Heart right ventricle (tissue), 16 donors: ENCODE data around the gene CLDN7. TPM values are rescaled to one million over a fixed set of nuclear protein-coding genes. Genes with fewer than 3 reads are reported as not detected.

ENCODE experiments used
- ATAC-seq, 8 donors: fragments of 200-7000 bp; cut with Tn5 transposase; one replicate each; pipeline ENCODE4 v1.9.1; 2020; ENCODE audit warnings: mild to moderate bottlenecking in 8 of 8, moderate library complexity in 8 of 8, moderate number of reproducible peaks in 1 of 8
- DNase-seq, 2 donors: peaks; one replicate each; pipeline ENCODE4 v3.0.0-alpha.2; 2020
- H3K27ac ChIP-seq, 10 donors: fragments of 200-600 bp; sonication (generic) in 2 of 10; one replicate each; pipeline versions ENCODE4 v1.5.0 to v1.8.0; 2020 to 2022; ENCODE audit warnings: mild to moderate bottlenecking in 3 of 10
- H3K27me3 ChIP-seq, 7 donors: fragments of 200-600 bp; one replicate each; pipeline ENCODE4 v1.8.0; 2021 to 2022; ENCODE audit warnings: mild to moderate bottlenecking in 2 of 7
- H3K36me3 ChIP-seq, 9 donors: fragments of 200-600 bp; sonication (generic) in 1 of 9; one replicate each; pipeline versions ENCODE4 v1.5.0 to v1.8.0; 2020 to 2022; ENCODE audit warnings: mild to moderate bottlenecking in 2 of 9
- H3K4me1 ChIP-seq, 9 donors: fragments of 200-600 bp; sonication (generic) in 1 of 9; one replicate each; pipeline versions ENCODE4 v1.5.0 to v1.8.0; 2020 to 2022; ENCODE audit warnings: mild to moderate bottlenecking in 4 of 9
- H3K4me3 ChIP-seq, 10 donors: fragments of 200-600 bp; sonication (generic) in 2 of 10; one replicate each; pipeline versions ENCODE4 v1.5.0 to v1.8.0; 2020 to 2022; ENCODE audit warnings: mild to moderate bottlenecking in 7 of 10, moderate library complexity in 2 of 10
- H3K9me3 ChIP-seq, 11 donors: fragments of 200-600 bp in 10 of 11; sonication (generic) in 2 of 11; one replicate each; pipeline versions ENCODE4 v1.5.0 to v1.8.0; 2013 to 2022; ENCODE audit warnings: mild to moderate bottlenecking in 2 of 11, control low read depth in 1 of 11, moderate library complexity in 1 of 11
- CTCF ChIP-seq, 9 donors: fragments of 200-600 bp; sonication (generic) in 2 of 9; IDR thresholded peaks; one replicate each; pipeline versions ENCODE4 v1.5.0 to v1.8.0; 2021 to 2022; ENCODE audit warnings: antibody characterized with exemption in 9 of 9, mild to moderate bottlenecking in 5 of 9, moderate library complexity in 1 of 9
- WGBS, 2 donors: extraction: QIAGEN DNeasy Blood & Tissue Kit; methylation state at CpG; one replicate each; pipeline ENCODE4 v1.1.7; 2013; ENCODE audit warnings: inconsistent platforms in 1 of 2; 5-methylcytosine and 5-hydroxymethylcytosine counted together
- intact Hi-C, 10 donors: fragments of 100-400 bp; cut with DNase I; formaldehyde crosslinking; loops; one replicate each; pipeline versions ENCODE4 v1.11.1 to v1.14.2; 2022
- long read RNA-seq, 3 donors: library from polyadenylated mRNA; unstranded; transcript quantifications; one replicate each; pipeline ENCODE4 v2.0.0, GENCODE V29; 2020 to 2021
- polyA plus RNA-seq, 2 donors: library from polyadenylated mRNA; stranded (reverse); fragments of 200-250 nt; gene quantifications; one replicate each; pipeline ENCODE4 v1.2.3, GENCODE V29; 2013
- total RNA-seq, 10 donors: library from RNA; stranded (reverse); fragmentation: NEBNext Ultra II Directional in 3 of 10; extraction: Animal tissue kit (Norgen Biotek cat#: 25700) in 3 of 10; gene quantifications; one replicate each; pipeline versions ENCODE4 v1.2.1 to v1.2.4, GENCODE V29; 2021 to 2023
- donor health status: Arrhythmogenic right ventricular cardiomyopathy.
- donor health status: ischemic (EF 13 %, LVEDD 7.1; RV severe dilation, severe dysfunction).
- donor health status: healthy with polysubstance abuse.
- donor health status: DM: no; HTN: yes; CAD: no.
- donor health status: DM: no; HTN: no; CAD: no.
- donor health status: ischemic (EF 25% LVEDD 6.9; RV normal size, moderate dysfunction).
- donor health status: ischemic (EF 25% LVEDD 5.7; RV mildly dilated, moderate dysfunction).
- donor health status: healthy.
- donor health status: DM: yes; HTN: yes; CAD: no.
- donor health status: Ischemic cardiomyopathy.
- donor health status: ischemic (EF 35%, LVEDD 5.7; RV mildly dilated, moderate dysfunction).
- donor health status: nonischemic (EF 11% LVEDD 7.7; RV severe dilation, severe dysfunction).
- donor health status: DM: yes; HTN: yes; CAD: no.
- donor health status: PGD.
- donor health status: ischemic (EF 29% LVEDD 5.4; RV normal size, mild dysfunction).
- donor health status: nonischemic (EF 23%, LVEDD 6.1; RV moderate dilation, normal function).

Gene CLDN7
- total RNA-seq (1 to 10 TPM in 3 of 10 donors, under 1 TPM in 7; 0.39 to 2.5 (median 0.80) TPM), polyA plus RNA-seq (1 to 10 TPM; 1.3 to 1.6 TPM)
- long read RNA-seq, donor 1, partial matches to known transcripts: 0 of 2 reads
- long read RNA-seq, donor 1, other reads (novel, unspliced or antisense): 0 of 2 reads
- long read RNA-seq, donor 2, partial matches to known transcripts: 0 of 2 reads
- long read RNA-seq, donor 2, other reads (novel, unspliced or antisense): 0 of 2 reads
- long read RNA-seq, donor 3: 0 reads

- H3K27me3 ChIP-seq: peaks cover 14 to 64% (median 51%) of the 10 kb centered on the region in 7 donors
- no peak for TF ChIP-seq CTCF (IDR thresholded peaks at IDR 0.05)
- DNase-seq (no peak), ATAC-seq (peak in 1 of 8 donors; percentile 3)
- peaks cover 0 to 25% (median 15%) of the 10 kb centered on the region in 9 donors for H3K36me3 ChIP-seq
- no peaks in the 10 kb centered on the region for H3K9me3 ChIP-seq
- H3K4me3 ChIP-seq: peak within 1 kb of the TSS; percentile 35 to 61 (median 52)
- peaks cover 7 to 41% (median 29%) of the 10 kb centered on the region in 9 donors for H3K4me1 ChIP-seq
- WGBS, 2 donors: 6% methylated on average over 59 to 64 of the region's 64 CpGs
- intact Hi-C loops: loop anchor here in 1 of 10 donors (5.0 kb wide), 1 partner anchor 45 kb away; the partner anchor contains the start of gene EIF5A
- peak within 1 kb of the TSS in 3 of 10 donors; percentile 19 to 65 (median 22) for H3K27ac ChIP-seq
Observed at GRCh38 chr17:7262192-7262934, at the start of gene CLDN7. TSS of gene CLDN7 (minus strand) at chr17:7262478. CDS start at chr17:7262043, 435 bp downstream.

GRCh38 chr17:7311110-7311705, 48.9 kb upstream of the CLDN7 start:
- Histone ChIP-seq H3K27me3 (no peaks in the 10 kb centered on the region), H3K27ac (no peak overlapping the region), H3K36me3 (peaks cover 0 to 55% (median 44%) of the 10 kb centered on the region in 9 donors), H3K4me3 (no peak overlapping the region), H3K4me1 (peaks cover 12 to 76% (median 59%) of the 10 kb centered on the region in 9 donors), H3K9me3 (no peaks in the 10 kb centered on the region)
- DNase-seq (no peak), ATAC-seq (no peak)
- 76 to 89% methylated on average over 7 of the region's 7 CpGs for WGBS, 2 donors
- no peak for TF ChIP-seq CTCF (IDR thresholded peaks at IDR 0.05)
- intact Hi-C loops: no loop called here

GRCh38 chr17:7309628-7310027, 47.4 kb upstream of the CLDN7 start:
- ATAC-seq (no peak), DNase-seq (no peak)
- peak overlapping the region in 6 of 10 donors; percentile 76 to 98 (median 94) for H3K4me3 ChIP-seq
- H3K4me1 ChIP-seq: peaks cover 12 to 67% (median 52%) of the 10 kb centered on the region in 9 donors
- no peak for TF ChIP-seq CTCF (IDR thresholded peaks at IDR 0.05)
- no peaks in the 10 kb centered on the region for H3K27me3 ChIP-seq
- no peaks in the 10 kb centered on the region for H3K9me3 ChIP-seq
- peak overlapping the region in 7 of 10 donors; percentile 87 to 100 (median 96) for H3K27ac ChIP-seq
- WGBS, 2 donors: 86 to 89% methylated on average over 12 of the region's 12 CpGs
- intact Hi-C loops: loop anchor here in 4 of 10 donors (5.0 to 10.0 kb wide), 5 partner anchors 47 to 265 kb away; partner anchors contain the start of genes CLDN7 (in 1 of the 4), GABARAP (in 1 of the 4), SLC16A11 (in 1 of the 4) and TMEM256 (in 1 of the 4)
- peaks cover 0 to 50% (median 44%) of the 10 kb centered on the region in 9 donors for H3K36me3 ChIP-seq
